Measurements from ENCODE around the gene BSG. TPM values are rescaled to one million over a fixed set of nuclear protein-coding genes. Genes with fewer than 3 reads are reported as not detected.

BSG gene
- total and polyA plus RNA-seq, 2 experiments from 2014 or later: 957 to 973 TPM

- Mint-ChIP-seq H3K27me3 (ENCODE audit: insufficient read depth, low read depth, poor library complexity) (peaks cover 19% of the 10 kb centered on the region), H3K9me3 (0 out of 3 replicates have a peak, but pooled peaks cover 2% of the 10 kb centered on the region), H3K27ac (peak overlapping the region; percentile 92), H3K4me3 (peak overlapping the region; percentile 82), H3K4me1 (peaks cover 9% of the 10 kb centered on the region), H3K36me3 (ENCODE audit: low read depth) (peaks cover 5% of the 10 kb centered on the region; the same call in 1 of the 3 replicates)
- Histone ChIP-seq H3K9me2 (ENCODE audit: insufficient read depth) (no peaks in the 10 kb centered on the region), H3K36me3 (ENCODE audit: insufficient read depth) (no peaks in the 10 kb centered on the region; the same call in 1 of the 2 replicates), H3K27ac (ENCODE audit: low read depth) (peak overlapping the region; percentile 66; the same call in 1 of the 2 replicates), H3K4me3 (peak overlapping the region; percentile 79), H2AFZ (peak overlapping the region; percentile 81; the same call in 1 of the 2 replicates), H3K79me2 (replicated peaks; ENCODE audit: insufficient read depth) (peaks cover 25% of the 10 kb centered on the region), H3K27me3 (ENCODE audit: insufficient read depth) (no peaks in the 10 kb centered on the region), H3K4me2 (peak overlapping the region; percentile 79), H3K4me1 (ENCODE audit: insufficient read depth) (no peaks in the 10 kb centered on the region; the same call in 1 of the 2 replicates), H3F3A (replicated peaks; ENCODE audit: low read depth) (peaks cover 15% of the 10 kb centered on the region), H4K20me1 (replicated peaks; ENCODE audit: insufficient read depth) (peaks cover 17% of the 10 kb centered on the region)
- TF ChIP-seq JUNB (IDR thresholded peaks at IDR 0.05; ENCODE audit: unreplicated experiment) (no peak), EZH2phosphoT487 (IDR thresholded peaks at IDR 0.05; ENCODE audit: unreplicated experiment) (no peak), POLR2AphosphoS5 (IDR thresholded peaks at IDR 0.05; ENCODE audit: low read depth) (peak; percentile 83), ZNF114 (CRISPR knock-in tag; IDR thresholded peaks at IDR 0.05) (no peak), NANOG (IDR thresholded peaks at IDR 0.05; ENCODE audit: borderline replicate concordance) (no peak), ETS1 (IDR thresholded peaks at IDR 0.05) (peak; percentile 37; the same call in 1 of the 2 replicates), CREB1 (CRISPR knock-in tag; IDR thresholded peaks at IDR 0.05; ENCODE audit: low read depth) (peak; percentile 83), CTCF (conservative IDR thresholded peaks at IDR 0.05; ENCODE audit: low read depth in 2 of 2) (no peak)
- peak; percentile 74 for ATAC-seq
- peak; percentile 92 for DNase-seq (ENCODE audit: low spot score)
Observed at GRCh38 chr19:531009-531752, 41.2 kb upstream of the BSG start.

- Mint-ChIP-seq H3K27ac (peak within 1 kb of the TSS; percentile 92), H3K9me3 (0 out of 3 replicates have a peak, but pooled peaks cover 2% of the 10 kb centered on the region), H3K4me3 (peak within 1 kb of the TSS; percentile 87), H3K36me3 (ENCODE audit: low read depth) (peaks cover 10% of the 10 kb centered on the region; the same call in 2 of the 3 replicates), H3K4me1 (peaks cover 9% of the 10 kb centered on the region), H3K27me3 (ENCODE audit: insufficient read depth, low read depth, poor library complexity) (peaks cover 16% of the 10 kb centered on the region)
- Histone ChIP-seq H3K4me3 (peak within 1 kb of the TSS; percentile 98), H3K79me2 (replicated peaks; ENCODE audit: insufficient read depth) (peaks cover 25% of the 10 kb centered on the region), H3K4me2 (peak within 1 kb of the TSS; percentile 94), H3K9me2 (ENCODE audit: insufficient read depth) (no peaks in the 10 kb centered on the region), H3K36me3 (ENCODE audit: insufficient read depth) (no peaks in the 10 kb centered on the region; the same call in 1 of the 2 replicates), H4K20me1 (replicated peaks; ENCODE audit: insufficient read depth) (peaks cover 17% of the 10 kb centered on the region), H3F3A (replicated peaks; ENCODE audit: low read depth) (peaks cover 13% of the 10 kb centered on the region), H2AFZ (peak within 1 kb of the TSS; percentile 81; the same call in 1 of the 2 replicates), H3K4me1 (ENCODE audit: insufficient read depth) (no peaks in the 10 kb centered on the region; the same call in 1 of the 2 replicates), H3K27me3 (ENCODE audit: insufficient read depth) (no peaks in the 10 kb centered on the region), H3K27ac (ENCODE audit: low read depth) (peak within 1 kb of the TSS; percentile 66; the same call in 1 of the 2 replicates)
- ATAC-seq: peak; percentile 4
- DNase-seq (ENCODE audit: low spot score): no peak
- TF ChIP-seq ETS1 (IDR thresholded peaks at IDR 0.05) (no peak), POLR2AphosphoS5 (IDR thresholded peaks at IDR 0.05; ENCODE audit: low read depth) (no peak), REST (IDR thresholded peaks at IDR 0.05; ENCODE audit: unreplicated experiment) (no peak), EZH2phosphoT487 (IDR thresholded peaks at IDR 0.05; ENCODE audit: unreplicated experiment) (no peak), JUNB (IDR thresholded peaks at IDR 0.05; ENCODE audit: unreplicated experiment) (no peak), STAT1 (IDR thresholded peaks at IDR 0.05; ENCODE audit: unreplicated experiment) (no peak), ZNF114 (CRISPR knock-in tag; IDR thresholded peaks at IDR 0.05) (no peak), EZH2 (IDR thresholded peaks at IDR 0.05; ENCODE audit: low read depth, unreplicated experiment) (no peak), NANOG (IDR thresholded peaks at IDR 0.05; ENCODE audit: borderline replicate concordance) (no peak)
Observed at GRCh38 chr19:531753-532560, 40.4 kb upstream of the BSG start, which contains the start of gene CDC34. Gene CDC34, plus strand, starts transcription at chr19:531760. Its CDS starts 172 bp downstream, at chr19:531932.
